ENCODE measurements around the gene HHEX.

DNA sequence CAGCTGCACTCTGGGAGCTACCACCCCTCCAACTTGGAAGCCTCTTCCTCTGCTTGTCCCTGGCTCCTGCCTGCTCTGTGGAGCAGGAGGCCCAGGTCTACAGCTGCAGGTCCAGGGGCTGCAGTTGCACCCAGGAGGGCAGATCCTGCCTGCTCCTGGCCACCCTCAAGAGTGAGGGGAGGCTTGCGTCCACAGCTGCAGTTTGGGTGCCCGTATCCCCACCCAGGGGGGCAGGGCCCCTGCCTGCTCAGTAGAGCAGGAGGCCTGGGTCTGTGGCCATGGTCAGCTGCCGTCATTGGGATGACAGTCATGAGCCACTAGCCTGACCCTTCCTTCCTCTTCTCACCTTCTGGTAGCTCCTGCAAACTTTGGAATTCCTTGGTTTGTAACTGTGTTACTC is 25.1 kb downstream of the HHEX start:
- TF ChIP-seq CTCF (IDR thresholded peaks at IDR 0.05) (no peak), POLR2A (IDR thresholded peaks at IDR 0.05) (no peak)

Measured in heart left ventricle (tissue), 13 donors.